ENCODE measurements around the gene PACS2. TPM values are rescaled to one million over a fixed set of nuclear protein-coding genes. Genes with fewer than 3 reads are reported as not detected.
"Not testable (repeated sequence)": the region's sequence is repeated elsewhere in the genome, so short reads cannot be mapped to it uniquely, and the experiment has no call there.

The PACS2 gene
- 28.2 and 32.3 TPM in 2 replicates for total RNA-seq

- Mint-ChIP-seq H3K36me3 (ENCODE audit: low read depth) (peaks cover under 1% of the 10 kb centered on the region), H3K27me3 (ENCODE audit: insufficient read depth) (peaks cover 11% of the 10 kb centered on the region), H3K27ac (peak within 1 kb of the TSS; percentile 80), H3K9me3 (no peaks in the 10 kb centered on the region), H3K4me1 (ENCODE audit: low read depth) (peaks cover 21% of the 10 kb centered on the region), H3K4me3 (peak within 1 kb of the TSS; percentile 90)
- peak; percentile 78 for DNase-seq (ENCODE audit: low spot score)
- intact Hi-C loops (cut with micrococcal nuclease): loop anchor here (1.0 to 10.0 kb wide), 3 partner anchors 13 to 520 kb away; partner anchors contain the start of genes AKT1, BRF1 and TEX22
Measured at GRCh38 chr14:105314287-105315200, at the start of gene PACS2. Gene PACS2, plus strand, starts transcription at chr14:105314748. Its CDS starts 171 bp downstream, at chr14:105314919.

- peaks cover 5% of the 10 kb centered on the region for H3K36me3 Mint-ChIP-seq (ENCODE audit: low read depth)
- no peaks in the 10 kb centered on the region for H3K27me3 Mint-ChIP-seq (ENCODE audit: insufficient read depth)
- H3K9me3 Mint-ChIP-seq: no peaks in the 10 kb centered on the region
- no peak overlapping the region for H3K27ac Mint-ChIP-seq
- H3K4me3 Mint-ChIP-seq: no peak overlapping the region
- no peak for DNase-seq (ENCODE audit: low spot score)
- no peaks in the 10 kb centered on the region for H3K4me1 Mint-ChIP-seq (ENCODE audit: low read depth)
- intact Hi-C loops (cut with micrococcal nuclease): no loop called here
Measured at GRCh38 chr14:105267820-105268548, 46.6 kb upstream of the PACS2 start.

GRCh38 chr14:105268736-105269354, 45.7 kb upstream of the PACS2 start:
- Mint-ChIP-seq H3K4me3 (no peak overlapping the region), H3K9me3 (no peaks in the 10 kb centered on the region), H3K27ac (no peak overlapping the region), H3K4me1 (ENCODE audit: low read depth) (no peaks in the 10 kb centered on the region), H3K27me3 (ENCODE audit: insufficient read depth) (no peaks in the 10 kb centered on the region), H3K36me3 (ENCODE audit: low read depth) (peaks cover 5% of the 10 kb centered on the region)
- no peak for DNase-seq (ENCODE audit: low spot score)
- intact Hi-C loops (cut with micrococcal nuclease): no loop called here

GRCh38 chr14:105269405-105269804, 45.1 kb upstream of the PACS2 start:
- no peaks in the 10 kb centered on the region for H3K27me3 Mint-ChIP-seq (ENCODE audit: insufficient read depth)
- H3K36me3 Mint-ChIP-seq (ENCODE audit: low read depth): peaks cover 5% of the 10 kb centered on the region
- DNase-seq (ENCODE audit: low spot score): no peak
- H3K4me3 Mint-ChIP-seq: no peak overlapping the region
- intact Hi-C loops (cut with micrococcal nuclease): no loop called here
- no peak overlapping the region for H3K27ac Mint-ChIP-seq
- no peaks in the 10 kb centered on the region for H3K4me1 Mint-ChIP-seq (ENCODE audit: low read depth)
- no peaks in the 10 kb centered on the region for H3K9me3 Mint-ChIP-seq

- no peak for DNase-seq (ENCODE audit: low spot score)
- no peaks in the 10 kb centered on the region for H3K4me1 Mint-ChIP-seq (ENCODE audit: low read depth)
- intact Hi-C loops (cut with micrococcal nuclease): no loop called here
- H3K4me3 Mint-ChIP-seq: no peak overlapping the region
- H3K9me3 Mint-ChIP-seq: no peaks in the 10 kb centered on the region
- no peak overlapping the region for H3K27ac Mint-ChIP-seq
- peaks cover 3% of the 10 kb centered on the region for H3K36me3 Mint-ChIP-seq (ENCODE audit: low read depth)
- H3K27me3 Mint-ChIP-seq (ENCODE audit: insufficient read depth): no peaks in the 10 kb centered on the region
Measured at GRCh38 chr14:105271224-105271890, 43.2 kb upstream of the PACS2 start.

GRCh38 chr14:105272623-105273022, 41.9 kb upstream of the PACS2 start:
- DNase-seq (ENCODE audit: low spot score): no peak
- intact Hi-C loops (cut with micrococcal nuclease): no loop called here
- no peak overlapping the region for H3K27ac Mint-ChIP-seq
- no peak overlapping the region for H3K4me3 Mint-ChIP-seq
- peaks cover 3% of the 10 kb centered on the region for H3K36me3 Mint-ChIP-seq (ENCODE audit: low read depth)
- no peaks in the 10 kb centered on the region for H3K4me1 Mint-ChIP-seq (ENCODE audit: low read depth)
- no peaks in the 10 kb centered on the region for H3K9me3 Mint-ChIP-seq
- no peaks in the 10 kb centered on the region for H3K27me3 Mint-ChIP-seq (ENCODE audit: insufficient read depth)

- DNase-seq (ENCODE audit: low spot score): no peak
- Mint-ChIP-seq H3K9me3 (no peaks in the 10 kb centered on the region), H3K36me3 (ENCODE audit: low read depth) (peaks cover 3% of the 10 kb centered on the region), H3K27ac (no peak overlapping the region), H3K27me3 (ENCODE audit: insufficient read depth) (no peaks in the 10 kb centered on the region), H3K4me1 (ENCODE audit: low read depth) (no peaks in the 10 kb centered on the region), H3K4me3 (no peak overlapping the region)
- intact Hi-C loops (cut with micrococcal nuclease): no loop called here
Measured at GRCh38 chr14:105273062-105273461, 41.5 kb upstream of the PACS2 start.

- no peak for DNase-seq (ENCODE audit: low spot score)
- H3K27ac Mint-ChIP-seq: no peak overlapping the region
- peaks cover 3% of the 10 kb centered on the region for H3K36me3 Mint-ChIP-seq (ENCODE audit: low read depth)
- intact Hi-C loops (cut with micrococcal nuclease): no loop called here
- no peaks in the 10 kb centered on the region for H3K27me3 Mint-ChIP-seq (ENCODE audit: insufficient read depth)
- H3K4me1 Mint-ChIP-seq (ENCODE audit: low read depth): no peaks in the 10 kb centered on the region
- no peak overlapping the region for H3K4me3 Mint-ChIP-seq
- no peaks in the 10 kb centered on the region for H3K9me3 Mint-ChIP-seq
Measured at GRCh38 chr14:105274637-105275036, 39.9 kb upstream of the PACS2 start.

GRCh38 chr14:105275267-105275946, 39.1 kb upstream of the PACS2 start:
- intact Hi-C loops (cut with micrococcal nuclease): no loop called here
- Mint-ChIP-seq H3K27ac (no peak overlapping the region), H3K36me3 (ENCODE audit: low read depth) (peaks cover 3% of the 10 kb centered on the region), H3K4me1 (ENCODE audit: low read depth) (no peaks in the 10 kb centered on the region), H3K4me3 (no peak overlapping the region), H3K27me3 (ENCODE audit: insufficient read depth) (no peaks in the 10 kb centered on the region), H3K9me3 (no peaks in the 10 kb centered on the region)
- no peak for DNase-seq (ENCODE audit: low spot score)

GRCh38 chr14:105277448-105277847, 37.1 kb upstream of the PACS2 start:
- peaks cover 10% of the 10 kb centered on the region for H3K4me1 Mint-ChIP-seq (ENCODE audit: low read depth)
- H3K4me3 Mint-ChIP-seq; H3K27me3 Mint-ChIP-seq (ENCODE audit: insufficient read depth); H3K27ac Mint-ChIP-seq; H3K9me3 Mint-ChIP-seq; intact Hi-C loops (cut with micrococcal nuclease); DNase-seq (ENCODE audit: low spot score); H3K36me3 Mint-ChIP-seq (ENCODE audit: low read depth): not testable (repeated sequence)

GRCh38 chr14:105279642-105280361, 34.7 kb upstream of the PACS2 start:
- no peaks in the 10 kb centered on the region for H3K9me3 Mint-ChIP-seq
- intact Hi-C loops (cut with micrococcal nuclease): no loop called here
- H3K36me3 Mint-ChIP-seq (ENCODE audit: low read depth): peaks cover 6% of the 10 kb centered on the region
- DNase-seq (ENCODE audit: low spot score): no peak
- H3K4me1 Mint-ChIP-seq (ENCODE audit: low read depth): peaks cover 26% of the 10 kb centered on the region
- H3K4me3 Mint-ChIP-seq: no peak overlapping the region
- H3K27me3 Mint-ChIP-seq (ENCODE audit: insufficient read depth): no peaks in the 10 kb centered on the region
- no peak overlapping the region for H3K27ac Mint-ChIP-seq
